ENCODE measurements around the gene DUSP2.

DUSP2 gene

GRCh38 chr2:96150007-96150640 lies 4.9 kb upstream of the DUSP2 start:
- DNase-seq (ENCODE audit: low spot score): no peak
- TF ChIP-seq, protein P1, sequence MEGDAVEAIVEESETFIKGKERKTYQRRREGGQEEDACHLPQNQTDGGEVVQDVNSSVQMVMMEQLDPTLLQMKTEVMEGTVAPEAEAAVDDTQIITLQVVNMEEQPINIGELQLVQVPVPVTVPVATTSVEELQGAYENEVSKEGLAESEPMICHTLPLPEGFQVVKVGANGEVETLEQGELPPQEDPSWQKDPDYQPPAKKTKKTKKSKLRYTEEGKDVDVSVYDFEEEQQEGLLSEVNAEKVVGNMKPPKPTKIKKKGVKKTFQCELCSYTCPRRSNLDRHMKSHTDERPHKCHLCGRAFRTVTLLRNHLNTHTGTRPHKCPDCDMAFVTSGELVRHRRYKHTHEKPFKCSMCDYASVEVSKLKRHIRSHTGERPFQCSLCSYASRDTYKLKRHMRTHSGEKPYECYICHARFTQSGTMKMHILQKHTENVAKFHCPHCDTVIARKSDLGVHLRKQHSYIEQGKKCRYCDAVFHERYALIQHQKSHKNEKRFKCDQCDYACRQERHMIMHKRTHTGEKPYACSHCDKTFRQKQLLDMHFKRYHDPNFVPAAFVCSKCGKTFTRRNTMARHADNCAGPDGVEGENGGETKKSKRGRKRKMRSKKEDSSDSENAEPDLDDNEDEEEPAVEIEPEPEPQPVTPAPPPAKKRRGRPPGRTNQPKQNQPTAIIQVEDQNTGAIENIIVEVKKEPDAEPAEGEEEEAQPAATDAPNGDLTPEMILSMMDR (IDR thresholded peaks at IDR 0.05; ENCODE audit: extremely low read depth, missing control alignments): no peak

DNA sequence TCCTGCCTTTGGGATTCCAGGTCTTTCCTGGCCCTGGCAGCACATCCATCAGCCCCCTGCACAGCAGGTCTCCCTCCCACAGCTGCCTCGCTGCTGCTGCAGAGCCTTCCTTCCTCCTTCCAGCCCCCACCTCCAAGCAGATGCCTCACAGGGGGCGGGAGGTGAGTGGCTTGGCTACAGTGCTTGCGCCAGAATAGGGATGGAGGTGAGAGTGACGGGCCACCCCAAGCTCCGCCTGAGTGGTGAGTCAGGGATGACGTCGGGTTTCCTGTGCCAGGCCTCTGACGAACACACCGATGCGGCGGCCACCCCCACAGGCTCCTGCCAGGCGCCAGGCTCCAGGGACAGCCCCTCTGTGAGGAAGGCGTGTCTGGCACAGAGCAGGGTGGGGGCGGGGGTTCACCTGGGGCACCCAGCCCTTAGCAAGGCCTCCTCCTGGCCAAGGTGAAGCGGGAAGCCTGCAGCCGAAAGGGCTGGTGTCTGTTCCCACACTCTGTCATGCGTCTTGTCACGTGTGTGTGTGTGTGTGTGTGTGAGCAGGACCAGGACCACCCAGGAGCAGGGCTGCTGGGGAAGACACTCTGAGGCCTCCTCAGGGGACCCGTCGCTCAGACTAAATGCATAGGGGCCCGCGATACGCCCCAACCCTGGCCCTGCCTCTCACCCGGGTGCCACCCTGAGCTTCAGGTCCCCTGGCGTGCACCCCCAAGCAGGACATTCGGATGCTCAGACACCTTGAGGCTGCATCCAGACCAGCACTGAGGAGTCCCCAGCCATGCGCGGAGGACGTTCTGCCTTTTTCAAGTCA lies 3.4 kb upstream of the DUSP2 start:
- TF ChIP-seq, protein P1 (IDR thresholded peaks at IDR 0.05; ENCODE audit: extremely low read depth, missing control alignments): no peak
- DNase-seq (ENCODE audit: low spot score): peak; percentile 80

- no peak for DNase-seq (ENCODE audit: low spot score)
- TF ChIP-seq, protein P1 (IDR thresholded peaks at IDR 0.05; ENCODE audit: extremely low read depth, missing control alignments): no peak
Observed at GRCh38 chr2:96147593-96148201, 2.5 kb upstream of the DUSP2 start.

- TF ChIP-seq, protein P1 (IDR thresholded peaks at IDR 0.05; ENCODE audit: extremely low read depth, missing control alignments): no peak
Observed at GRCh38 chr2:96146881-96147592, 1.8 kb upstream of the DUSP2 start.

DNA sequence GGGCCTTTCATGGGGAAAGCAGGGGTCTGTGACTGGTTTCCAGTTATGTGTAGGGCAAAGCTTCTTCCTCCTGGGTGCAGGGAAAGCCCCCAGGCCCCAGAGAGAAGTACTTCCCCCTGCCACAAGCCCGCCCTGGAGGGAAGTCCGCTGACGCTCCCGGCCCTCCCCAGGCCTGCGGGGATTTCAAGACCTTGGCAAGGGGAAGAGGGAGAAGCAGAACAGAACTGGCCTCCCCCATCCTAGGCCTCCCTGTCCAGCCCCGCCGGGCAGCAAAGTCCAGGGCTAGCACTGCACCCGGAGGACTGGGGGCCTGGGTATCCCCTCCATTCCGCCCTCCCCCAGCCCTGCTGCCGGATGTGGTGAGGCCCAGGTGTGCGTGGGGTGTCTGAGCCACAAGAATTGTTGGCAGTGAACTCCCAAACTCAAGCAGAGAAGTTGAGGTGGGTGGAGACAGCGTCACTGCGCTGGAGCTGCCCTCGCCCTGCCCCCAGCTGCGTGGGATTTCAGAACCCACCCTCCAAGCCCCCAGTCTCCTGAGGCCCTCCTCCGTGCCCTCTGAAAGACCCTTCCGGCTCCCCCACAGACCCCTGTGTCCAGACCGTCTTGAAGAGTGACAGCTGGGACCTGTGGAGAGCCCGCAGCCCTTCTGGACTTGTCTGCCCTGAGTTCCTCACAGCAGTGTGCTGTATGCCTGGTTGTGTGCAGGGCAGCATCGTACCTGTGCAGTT lies 1.1 kb upstream of the DUSP2 start:
- peak; percentile 86 for DNase-seq (ENCODE audit: low spot score)
- TF ChIP-seq, protein P1 (IDR thresholded peaks at IDR 0.05; ENCODE audit: extremely low read depth, missing control alignments): no peak

More at GRCh38 chr2:96146881-96147592, 1.8 kb upstream of the DUSP2 start:
- no peak for DNase-seq (ENCODE audit: low spot score)

- TF ChIP-seq, protein P1 (IDR thresholded peaks at IDR 0.05; ENCODE audit: extremely low read depth, missing control alignments): no peak
- DNase-seq (ENCODE audit: low spot score): no peak
Observed at GRCh38 chr2:96145848-96146152, 560 bp upstream of the DUSP2 start.
